Jurkat, Clone E6-1 (cell line): ENCODE results near the gene ASXL3.

Source experiments
- DNase-seq: peaks from one replicate; pipeline ENCODE4 v3.0.0-alpha.2; 2011; ENCODE audit warnings: low read depth, low spot score
- H3K4me3 ChIP-seq: 2 replicates; pipeline ENCODE4 v1.5.1; 2011; ENCODE audit warnings: mild to moderate bottlenecking, low read length, control low read depth, moderate library complexity

ASXL3 gene

DNA sequence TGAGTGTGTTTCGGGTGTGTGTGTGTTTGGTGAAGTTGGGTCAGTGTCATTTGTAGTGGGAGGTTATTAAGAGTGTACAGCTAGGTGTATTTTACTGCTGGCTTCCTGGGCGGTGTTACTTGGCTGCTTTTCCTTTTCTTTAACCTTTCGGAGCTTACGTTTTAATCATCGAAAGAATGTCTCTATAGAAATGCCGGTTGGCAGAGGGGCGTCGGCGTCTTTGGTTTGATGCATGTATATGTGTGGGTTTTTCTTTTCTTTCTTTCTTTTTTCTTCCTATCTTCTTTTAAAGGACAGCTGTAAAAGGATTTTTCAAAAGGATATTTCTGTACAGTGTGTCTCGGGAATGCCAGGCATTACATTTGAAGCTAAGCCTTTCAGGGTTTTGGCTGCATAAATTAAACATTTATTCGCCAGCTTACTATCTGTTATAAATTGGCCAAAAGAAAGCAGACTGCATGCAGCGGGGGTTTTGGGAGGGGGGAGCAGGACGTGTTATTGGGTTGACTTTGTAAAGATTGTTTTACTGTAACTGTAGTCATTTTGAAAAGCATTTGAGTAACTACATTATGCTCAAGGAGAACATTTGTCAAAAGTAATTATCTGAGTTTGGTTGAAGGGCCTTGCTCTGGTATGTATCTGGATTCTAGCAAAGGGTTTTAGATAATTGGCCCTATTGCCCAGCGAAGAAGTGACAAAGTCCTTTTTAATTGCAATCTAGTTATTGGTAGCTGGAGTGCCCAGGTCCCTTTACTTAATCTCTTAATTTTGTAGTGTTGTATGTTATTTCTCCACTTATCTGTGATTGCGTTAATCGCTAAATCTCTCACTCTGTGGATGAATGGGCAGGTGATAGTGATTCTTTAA lies 1.6 kb downstream of the ASXL3 start:
- no peak for DNase-seq
- no peak overlapping the region for H3K4me3 ChIP-seq

DNA sequence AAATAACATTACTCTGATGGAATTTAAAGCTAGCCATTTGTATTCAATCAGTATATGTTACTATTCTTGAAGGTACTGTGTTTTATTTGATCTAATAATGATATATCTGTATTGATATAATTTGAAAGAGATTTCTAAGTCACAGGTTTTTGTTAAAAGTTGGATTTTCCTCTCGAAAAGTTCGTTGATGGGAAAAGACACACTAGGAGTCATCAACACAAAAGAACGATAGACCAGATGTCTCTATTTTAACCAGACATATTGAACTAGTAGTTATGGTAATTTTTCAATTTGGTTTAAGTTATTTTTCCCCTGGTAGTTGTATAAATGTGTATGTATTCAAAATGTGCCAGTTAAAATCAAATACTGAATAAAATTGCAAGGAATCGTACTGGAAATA lies 2.5 kb downstream of the ASXL3 start:
- no peak for DNase-seq

DNA sequence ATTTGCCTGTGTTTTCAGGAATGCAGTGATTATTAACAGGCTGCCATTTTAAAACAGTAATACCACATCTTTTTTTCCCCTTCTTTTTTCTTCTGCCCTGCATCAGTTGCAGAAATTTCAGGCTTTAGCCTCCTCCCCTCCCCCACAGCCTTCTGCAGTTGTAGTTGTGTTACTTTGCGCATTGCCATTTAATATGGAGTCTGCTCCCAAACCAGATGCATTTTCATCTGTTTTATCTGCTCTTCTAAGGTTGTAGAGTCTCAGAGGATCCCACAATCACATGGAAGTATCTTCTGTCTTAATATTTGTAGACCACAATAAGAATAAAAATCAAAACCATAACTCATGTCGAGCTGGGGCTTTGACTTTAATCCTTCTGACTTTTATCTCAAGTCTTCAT lies 3.8 kb downstream of the ASXL3 start:
- no peak overlapping the region for H3K4me3 ChIP-seq
- DNase-seq: no peak

More for the DNA sequence above, 2.5 kb downstream of the ASXL3 start:
- no peak overlapping the region for H3K4me3 ChIP-seq

DNA sequence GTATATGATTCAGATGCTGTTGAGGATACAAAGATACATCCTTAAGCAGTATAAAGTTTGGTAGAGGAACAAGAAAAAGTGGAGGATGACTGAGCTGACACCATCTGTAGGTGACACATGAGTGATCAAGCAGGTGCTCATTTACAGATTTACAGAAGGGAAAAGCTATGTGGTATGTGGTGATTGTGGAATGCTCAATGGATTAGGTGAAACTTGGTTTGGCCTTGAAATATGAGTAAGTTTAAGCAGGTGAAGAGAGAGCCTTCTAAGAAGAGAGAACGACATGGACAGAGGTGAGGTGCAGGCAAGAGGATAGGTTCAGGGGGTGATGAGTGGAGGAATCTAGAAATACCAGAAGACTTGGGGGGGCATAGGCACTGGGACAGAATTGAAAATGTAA lies 5.9 kb downstream of the ASXL3 start:
- no peak for DNase-seq
- H3K4me3 ChIP-seq: no peak overlapping the region

DNA sequence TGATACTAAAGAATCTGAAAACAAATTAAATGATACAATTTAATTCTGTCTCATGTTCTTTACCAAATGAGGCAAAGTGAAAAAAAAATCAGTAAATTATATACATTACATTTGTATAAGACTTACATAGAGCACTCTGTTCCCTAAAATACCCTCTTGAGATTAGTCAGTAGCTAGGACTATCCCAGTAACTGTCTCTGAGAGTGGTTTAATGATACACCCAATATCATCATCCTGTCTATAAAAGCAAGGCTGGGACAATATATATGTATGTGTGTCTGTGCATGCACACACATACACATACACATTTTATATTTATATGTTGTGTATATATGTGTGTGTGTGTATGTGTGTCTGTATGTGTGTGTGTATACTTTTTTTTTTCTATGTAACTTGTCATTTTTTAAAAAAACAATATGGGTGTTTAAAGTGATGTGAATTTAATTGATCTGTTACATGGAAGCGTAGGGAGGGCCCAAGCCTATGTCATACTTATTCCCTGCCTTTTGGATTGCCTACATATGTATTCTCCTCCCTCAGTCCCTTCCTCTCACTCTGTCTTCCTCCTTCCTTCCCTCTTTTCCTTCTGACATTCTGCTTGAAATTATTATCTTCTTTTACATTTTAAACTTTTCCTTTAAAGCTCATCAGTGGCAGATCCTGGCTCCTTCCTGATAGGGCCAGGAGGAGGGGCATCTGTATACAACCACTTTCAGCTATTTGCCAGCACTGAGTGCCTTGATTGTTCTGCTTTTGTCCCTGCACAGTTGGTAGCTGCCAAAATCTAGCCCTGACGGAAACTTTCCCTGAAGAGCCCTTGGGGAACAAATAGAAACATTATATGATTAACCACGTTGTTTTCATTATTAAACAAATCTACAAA lies 6.8 kb downstream of the ASXL3 start:
- no peak for DNase-seq

DNA sequence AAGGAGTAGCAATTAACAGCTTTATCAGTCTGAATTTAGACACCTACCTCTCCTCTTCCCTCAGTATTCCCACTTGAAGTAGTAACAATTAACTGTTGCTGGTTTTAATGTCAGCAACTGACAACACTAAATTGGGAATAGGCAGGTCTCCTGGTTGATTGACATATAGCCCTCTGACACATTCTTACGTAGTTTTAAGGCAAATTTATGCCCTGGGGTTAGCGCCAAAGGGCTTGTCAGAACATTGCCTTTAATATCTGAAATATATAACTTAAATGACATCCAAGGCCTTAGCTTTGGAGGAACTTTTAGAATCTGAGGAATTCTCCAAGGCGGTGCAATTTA lies 7.4 kb downstream of the ASXL3 start:
- no peak overlapping the region for H3K4me3 ChIP-seq
- no peak for DNase-seq

More for the DNA sequence above, 6.8 kb downstream of the ASXL3 start:
- no peak overlapping the region for H3K4me3 ChIP-seq

DNA sequence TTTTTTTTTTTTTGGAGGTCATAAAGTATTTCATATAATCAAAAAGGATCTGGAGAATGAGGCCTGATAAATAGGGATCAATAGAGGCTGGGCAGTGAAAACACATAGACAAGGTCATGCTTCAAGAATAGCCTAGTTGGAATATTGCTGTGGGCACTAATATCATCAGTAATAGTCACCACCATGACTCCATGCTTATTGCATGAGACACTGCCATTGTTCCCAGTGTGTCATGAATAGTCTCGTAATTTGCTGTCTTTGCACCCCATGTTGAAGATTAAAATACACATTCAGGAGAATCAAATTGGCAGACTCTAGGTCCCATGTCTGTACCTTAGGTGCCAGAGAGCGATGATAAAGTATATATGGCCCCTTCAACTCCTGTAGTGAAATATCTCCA lies 10.3 kb downstream of the ASXL3 start:
- no peak overlapping the region for H3K4me3 ChIP-seq

DNA sequence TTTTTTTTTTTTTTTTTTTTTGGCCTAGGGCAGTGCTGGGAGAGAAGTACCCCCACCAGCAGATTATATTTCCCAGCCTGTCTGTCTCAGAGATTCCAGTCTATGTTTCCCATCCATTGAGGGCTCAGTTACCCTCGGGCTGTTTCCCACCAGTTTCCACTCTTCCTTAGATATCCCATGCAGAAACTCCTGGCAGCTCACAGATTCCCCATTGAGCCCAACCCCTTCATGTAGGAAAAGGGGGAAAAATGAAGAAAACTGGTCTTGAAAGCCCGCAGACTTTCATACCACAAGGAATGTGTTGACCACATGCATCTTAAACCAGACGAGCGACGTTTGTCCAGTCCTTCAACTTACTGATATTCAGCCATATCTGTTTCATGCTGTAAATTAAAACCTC lies 15.2 kb downstream of the ASXL3 start:
- H3K4me3 ChIP-seq: no peak overlapping the region
- no peak for DNase-seq

More for the DNA sequence above, 10.3 kb downstream of the ASXL3 start:
- DNase-seq: no peak

DNA sequence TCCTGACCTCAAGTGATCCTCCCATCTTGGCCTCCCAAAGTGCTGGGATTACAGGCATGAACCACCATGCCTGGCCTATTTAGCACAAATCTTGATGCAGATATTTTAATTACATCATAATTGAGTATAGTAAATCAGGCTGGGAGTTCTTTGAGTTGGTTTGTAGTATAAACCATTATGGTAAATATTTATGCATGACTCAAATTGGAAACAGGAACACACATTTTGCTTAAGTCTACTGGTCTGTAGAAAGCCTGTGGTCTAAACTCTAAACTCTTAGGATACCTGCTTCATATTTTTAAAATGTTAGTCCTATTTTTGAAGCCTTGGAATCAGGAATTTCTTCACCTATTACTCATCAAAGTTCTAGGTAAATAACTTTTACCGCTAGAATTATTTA lies 16.8 kb downstream of the ASXL3 start:
- no peak overlapping the region for H3K4me3 ChIP-seq
- DNase-seq: no peak

DNA sequence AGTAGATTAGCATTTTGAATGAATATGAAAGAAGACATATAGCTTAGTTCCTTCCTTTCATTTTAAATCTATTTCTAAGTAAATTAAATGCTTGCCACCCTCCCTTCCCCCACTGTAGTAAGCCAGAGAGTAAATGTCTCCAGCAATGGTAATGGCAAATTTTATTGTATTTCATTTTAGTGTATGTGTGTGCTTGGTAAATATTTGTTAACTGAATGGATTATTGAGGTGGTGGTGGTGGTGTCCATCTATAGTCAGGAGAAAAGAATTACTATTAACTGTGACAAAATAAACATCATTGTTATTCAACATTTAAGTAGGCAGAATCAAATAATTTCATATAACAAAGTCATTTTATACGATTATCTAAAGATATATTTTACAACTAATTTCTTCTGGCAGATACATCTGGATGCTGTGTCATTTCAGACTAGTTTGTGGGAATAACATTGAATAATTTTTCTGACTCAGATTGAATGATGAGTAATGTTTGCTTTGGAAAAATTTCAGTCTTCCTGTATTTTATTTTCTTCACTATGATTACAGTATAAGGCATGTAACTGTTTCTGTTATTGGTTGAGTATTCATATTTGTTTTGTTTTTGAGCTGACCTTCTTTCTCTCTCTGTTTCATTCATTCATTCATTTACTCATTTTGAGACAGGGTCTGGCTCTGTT lies 18.3 kb downstream of the ASXL3 start:
- no peak for DNase-seq
- H3K4me3 ChIP-seq: no peak overlapping the region

DNA sequence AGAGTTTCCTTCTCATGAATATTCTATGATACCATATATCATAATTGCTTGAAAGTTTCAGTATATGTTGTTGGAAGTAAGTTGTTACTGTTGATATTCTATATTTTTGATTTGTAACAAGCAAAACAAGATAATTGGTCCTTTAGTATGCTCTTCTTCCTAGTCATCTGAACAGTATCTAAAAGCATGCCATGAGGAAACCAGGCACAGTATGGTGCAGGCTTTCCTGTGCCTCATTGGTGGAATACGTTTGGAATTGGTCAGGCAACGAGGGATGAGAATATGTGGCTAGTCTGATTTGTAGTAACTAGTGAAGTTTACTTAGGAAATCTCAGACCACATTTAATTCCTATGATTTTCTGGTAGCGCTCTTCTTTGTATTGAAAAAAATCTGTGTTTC lies 22.8 kb downstream of the ASXL3 start:
- no peak for DNase-seq
- no peak overlapping the region for H3K4me3 ChIP-seq

DNA sequence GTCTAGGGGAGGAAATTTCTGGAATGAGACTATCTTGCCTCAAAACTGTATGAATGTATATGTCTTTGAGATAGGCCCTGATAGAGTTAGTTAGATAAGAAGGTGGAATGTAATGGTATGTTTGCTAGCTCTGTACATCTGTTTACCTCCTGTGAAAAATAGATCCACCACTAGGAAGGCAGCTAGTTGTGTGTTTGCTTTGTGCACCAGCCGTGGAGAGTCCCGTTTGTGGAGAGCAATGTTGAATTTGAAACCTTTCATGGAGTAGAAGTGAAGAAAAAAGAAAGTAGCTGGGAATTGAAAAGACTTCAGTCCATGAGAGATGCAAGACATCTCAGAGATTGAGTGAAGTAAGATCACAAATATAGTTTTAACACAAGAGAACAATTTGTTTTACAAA lies 25.4 kb downstream of the ASXL3 start:
- H3K4me3 ChIP-seq: no peak overlapping the region
- DNase-seq: no peak

DNA sequence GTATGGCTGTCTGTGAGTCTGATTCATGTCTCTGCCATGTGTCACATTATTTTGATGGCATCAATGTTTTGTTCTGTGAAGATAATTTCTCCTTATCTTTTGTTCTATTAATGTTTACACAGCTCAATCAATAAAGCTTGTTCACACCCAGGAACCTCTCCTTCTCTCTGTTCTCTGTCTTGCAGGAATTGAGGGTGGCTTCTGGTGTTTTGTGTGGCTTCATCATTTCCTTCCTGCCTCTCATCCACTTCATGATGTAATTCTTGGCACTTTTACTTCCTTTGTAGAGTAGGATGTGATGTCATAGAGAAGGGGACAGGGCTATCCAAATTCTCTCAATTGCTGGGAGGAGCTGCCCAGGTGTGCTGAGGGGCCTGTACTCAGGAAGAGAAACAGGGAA lies 27.2 kb downstream of the ASXL3 start:
- H3K4me3 ChIP-seq: no peak overlapping the region
- DNase-seq: peak; percentile 24

DNA sequence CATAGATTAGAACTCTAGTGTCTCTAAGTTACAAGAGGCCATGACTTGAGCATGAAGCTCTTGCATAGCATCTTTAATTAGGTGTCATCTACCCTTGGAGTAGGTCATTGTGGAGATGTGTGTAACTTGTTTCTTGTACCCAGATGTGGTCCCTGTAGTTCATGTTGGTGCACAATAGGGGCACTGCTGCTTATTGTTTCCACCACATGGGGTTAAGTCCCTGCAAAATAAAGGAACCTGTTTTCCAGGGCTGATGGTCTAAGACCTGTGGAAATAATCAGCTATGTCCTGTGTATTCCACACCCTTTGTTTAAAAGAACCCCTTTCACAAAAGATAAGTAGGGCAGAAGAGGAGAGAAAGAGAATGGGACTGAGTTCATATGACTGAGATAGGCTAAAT lies 28.6 kb downstream of the ASXL3 start:
- no peak overlapping the region for H3K4me3 ChIP-seq
- DNase-seq: no peak

DNA sequence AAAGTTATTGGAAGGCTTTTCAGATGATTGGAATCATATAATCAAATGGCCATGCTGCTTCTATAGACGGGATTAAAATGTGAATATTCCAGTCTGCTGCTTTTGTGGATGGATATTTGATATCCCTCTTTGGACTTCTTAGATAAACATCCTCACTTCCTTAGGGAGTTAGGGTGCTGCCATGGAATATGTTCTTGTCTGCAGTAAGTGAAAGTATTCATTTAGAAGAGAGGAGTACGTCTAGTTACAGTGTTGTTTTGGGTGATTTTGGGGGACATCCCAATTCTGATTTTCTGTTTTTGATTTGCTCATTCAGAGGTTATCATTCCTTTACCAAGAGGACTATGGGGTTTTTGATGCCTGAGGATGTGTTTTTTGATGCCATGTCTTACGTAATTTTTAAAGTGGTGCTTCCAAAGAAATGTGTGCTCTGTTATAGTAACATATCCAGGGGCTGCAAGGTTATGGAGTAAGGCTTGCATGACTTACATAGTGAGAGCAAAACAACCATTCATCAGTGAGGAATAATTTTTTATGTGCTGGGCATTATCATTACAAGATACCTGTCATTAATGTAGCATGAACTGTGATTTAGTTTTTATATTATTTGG lies 33.6 kb downstream of the ASXL3 start:
- H3K4me3 ChIP-seq: no peak overlapping the region
- no peak for DNase-seq

DNA sequence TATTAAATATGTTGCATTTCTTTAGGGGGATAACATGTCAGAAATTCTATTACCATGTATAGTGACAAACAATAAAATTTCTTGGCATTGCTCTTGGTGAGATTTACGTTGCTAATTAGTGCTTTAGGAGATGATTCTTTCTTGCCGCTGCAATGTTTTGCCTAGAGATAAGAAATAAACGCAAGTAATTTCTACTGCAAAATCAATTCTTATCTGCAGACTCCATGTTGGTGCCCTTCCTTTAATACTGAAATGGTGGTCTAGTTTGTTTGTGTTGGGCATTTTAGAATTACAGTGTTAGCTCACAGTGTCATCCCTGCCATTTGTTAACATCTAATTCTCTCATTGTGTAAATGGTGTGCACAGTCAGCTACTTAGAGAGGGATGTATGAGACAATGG lies 34.6 kb downstream of the ASXL3 start:
- H3K4me3 ChIP-seq: no peak overlapping the region
- DNase-seq: no peak

DNA sequence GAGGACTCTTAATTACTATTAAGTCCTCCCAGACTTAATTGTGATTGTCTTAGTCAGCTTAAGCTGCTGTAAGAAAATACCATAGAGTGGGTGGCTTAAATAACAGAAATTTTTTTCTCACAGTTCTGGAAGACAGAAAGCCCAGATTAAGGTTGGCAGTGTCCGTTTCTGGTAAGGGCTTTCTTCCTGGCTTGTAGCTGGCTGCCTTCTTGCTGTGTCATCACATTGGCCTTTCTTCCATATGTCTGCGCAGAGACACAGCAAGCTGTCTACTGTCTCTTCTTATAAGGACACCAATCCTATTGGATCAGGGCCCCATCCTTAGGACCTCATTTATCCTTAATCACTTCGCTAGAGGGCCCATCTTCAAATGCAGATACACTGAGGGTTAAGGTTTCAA lies 38.5 kb downstream of the ASXL3 start:
- DNase-seq: no peak
- no peak overlapping the region for H3K4me3 ChIP-seq

DNA sequence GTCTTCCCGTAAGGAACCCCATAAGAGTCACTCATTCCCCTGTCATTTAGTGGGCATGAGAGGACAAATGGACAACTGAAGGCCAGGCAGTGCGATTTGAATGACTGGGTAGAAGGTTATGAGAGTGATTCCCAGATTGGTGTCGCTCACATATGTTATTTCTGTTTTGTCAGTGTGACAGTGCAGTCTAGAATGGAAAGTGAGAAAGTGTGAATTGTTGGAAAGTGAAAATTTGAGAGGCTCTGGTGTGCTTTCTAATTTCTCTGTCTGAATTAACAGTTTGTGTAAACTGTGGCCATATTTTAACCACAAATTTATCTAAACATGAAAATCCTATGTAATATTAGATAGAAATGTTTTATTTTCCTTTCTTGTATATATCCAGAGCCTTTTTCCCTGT lies 49.1 kb downstream of the ASXL3 start:
- no peak for DNase-seq
- no peak overlapping the region for H3K4me3 ChIP-seq

DNA sequence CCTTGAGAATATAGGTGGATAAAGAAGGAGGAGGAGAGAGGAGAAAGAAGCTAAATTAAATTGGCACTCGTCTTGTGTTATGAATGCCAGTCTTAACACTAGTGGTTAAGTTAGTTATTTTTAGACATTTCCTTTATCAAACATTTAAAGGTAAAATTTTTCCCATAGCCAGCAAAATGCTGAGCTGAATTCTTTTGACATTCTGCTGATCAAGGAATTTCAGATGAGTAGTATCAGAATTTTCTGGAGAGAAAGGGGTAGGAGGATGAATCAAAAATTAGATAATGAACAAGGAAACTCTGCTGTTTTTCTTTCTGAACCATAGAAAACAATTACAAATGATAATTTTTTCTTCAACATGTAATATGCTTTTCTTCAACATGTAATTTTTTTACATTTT lies 52.5 kb downstream of the ASXL3 start:
- no peak for DNase-seq

DNA sequence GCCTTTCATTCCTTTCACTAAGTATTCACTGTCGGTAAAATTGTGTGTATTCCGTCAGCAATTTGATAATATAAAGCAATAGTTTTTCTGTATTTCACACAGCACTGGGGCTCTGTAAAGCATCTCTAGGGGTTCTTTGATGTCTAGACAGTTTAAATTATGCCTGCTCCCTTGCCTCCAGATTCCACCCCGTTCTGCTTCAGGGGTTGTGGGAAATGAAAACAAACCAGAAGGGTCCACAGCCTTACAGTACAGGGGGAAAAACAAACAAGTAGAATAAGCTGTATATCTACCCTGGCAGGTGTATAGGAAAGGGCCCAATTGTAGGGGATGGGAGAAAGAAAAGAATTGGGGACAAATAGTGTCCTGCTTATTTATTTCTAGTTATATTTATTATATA lies 63.1 kb downstream of the ASXL3 start:
- DNase-seq: no peak
- no peak overlapping the region for H3K4me3 ChIP-seq

More for the DNA sequence above, 52.5 kb downstream of the ASXL3 start:
- no peak overlapping the region for H3K4me3 ChIP-seq
